Stimulated activated CD8-positive, alpha-beta memory T cell treated with anti-CD3 and anti-CD28 coated beads, Interleukin-12 subunit alpha, Interleukin-12 subunit beta, amount 100 ng/mL, for 4 hours (primary cell): ENCODE results near the gene FIGNL2.
"Not testable (repeated sequence)": the region's sequence is repeated elsewhere in the genome, so short reads cannot be mapped to it uniquely, and the experiment has no call there.

Experiments
- DNase-seq: peaks from one replicate; pipeline ENCODE4 v3.0.0-alpha.2; 2020; ENCODE audit warnings: low read depth

Gene FIGNL2

GRCh38 chr12:51848326-51848727, at the start of gene FIGNL2:
TSS of gene FIGNL2 (minus strand) at chr12:51848718. CDS start at chr12:51822413, 26,305 bp downstream.
- DNase-seq: no peak

- DNase-seq: no peak
These were observed 48.7 kb upstream of the FIGNL2 start for GRCh38 chr12:51897181-51897580.

GRCh38 chr12:51896236-51896635, 47.7 kb upstream of the FIGNL2 start:
- no peak for DNase-seq

GRCh38 chr12:51895378-51896135, 47.0 kb upstream of the FIGNL2 start:
- DNase-seq: no peak

GRCh38 chr12:51893786-51894185, 45.3 kb upstream of the FIGNL2 start:
- no peak for DNase-seq

GRCh38 chr12:51891843-51892242, 43.3 kb upstream of the FIGNL2 start:
- no peak for DNase-seq

GRCh38 chr12:51890511-51891171, 42.1 kb upstream of the FIGNL2 start:
- no peak for DNase-seq

GRCh38 chr12:51890133-51890464, 41.6 kb upstream of the FIGNL2 start:
- no peak for DNase-seq

- DNase-seq: no peak
These were observed 41.0 kb upstream of the FIGNL2 start for GRCh38 chr12:51889216-51890132.

GRCh38 chr12:51888316-51889215, 40.0 kb upstream of the FIGNL2 start:
- no peak for DNase-seq

- no peak for DNase-seq
These were observed 39.2 kb upstream of the FIGNL2 start, which contains the start of gene ANKRD33 for GRCh38 chr12:51887476-51888315. TSS of gene ANKRD33 (plus strand) at chr12:51888103. CDS start at chr12:51888187, 84 bp downstream.

- no peak for DNase-seq
These were observed 37.6 kb upstream of the FIGNL2 start for GRCh38 chr12:51886021-51886710.

- not testable (repeated sequence) for DNase-seq
These were observed 36.9 kb upstream of the FIGNL2 start for GRCh38 chr12:51885294-51886020.

GRCh38 chr12:51884676-51885229, 36.2 kb upstream of the FIGNL2 start:
- DNase-seq: no peak

GRCh38 chr12:51883998-51884675, 35.6 kb upstream of the FIGNL2 start:
- DNase-seq: no peak

- DNase-seq: no peak
These were observed 34.8 kb upstream of the FIGNL2 start for GRCh38 chr12:51883295-51883694.

GRCh38 chr12:51879102-51879501, 30.6 kb upstream of the FIGNL2 start:
- DNase-seq: no peak

- DNase-seq: no peak
These were observed 26.0 kb upstream of the FIGNL2 start for GRCh38 chr12:51874486-51874885.
